SU-DHL-6 (cell line): ENCODE results near the gene FDXR.

Experiments used
- CTCF ChIP-seq: fragments of 200-600 bp; sonication (generic); IDR thresholded peaks from one replicate; pipeline ENCODE4 v1.5.1; 2017; ENCODE audit warnings: antibody characterized with exemption, mild to moderate bottlenecking, low read length, moderate library complexity; ENCODE audit not compliant: insufficient read depth, poor library complexity, severe bottlenecking
- EZH2phosphoT487 ChIP-seq: fragments of 200-600 bp; sonication (generic), shearing (Covaris generic); conservative IDR thresholded peaks from 2 replicates; pipeline ENCODE4 v1.6.1; 2018; ENCODE audit warnings: mild to moderate bottlenecking, antibody characterized with exemption, low read length, moderate library complexity, mixed read lengths

DNA sequence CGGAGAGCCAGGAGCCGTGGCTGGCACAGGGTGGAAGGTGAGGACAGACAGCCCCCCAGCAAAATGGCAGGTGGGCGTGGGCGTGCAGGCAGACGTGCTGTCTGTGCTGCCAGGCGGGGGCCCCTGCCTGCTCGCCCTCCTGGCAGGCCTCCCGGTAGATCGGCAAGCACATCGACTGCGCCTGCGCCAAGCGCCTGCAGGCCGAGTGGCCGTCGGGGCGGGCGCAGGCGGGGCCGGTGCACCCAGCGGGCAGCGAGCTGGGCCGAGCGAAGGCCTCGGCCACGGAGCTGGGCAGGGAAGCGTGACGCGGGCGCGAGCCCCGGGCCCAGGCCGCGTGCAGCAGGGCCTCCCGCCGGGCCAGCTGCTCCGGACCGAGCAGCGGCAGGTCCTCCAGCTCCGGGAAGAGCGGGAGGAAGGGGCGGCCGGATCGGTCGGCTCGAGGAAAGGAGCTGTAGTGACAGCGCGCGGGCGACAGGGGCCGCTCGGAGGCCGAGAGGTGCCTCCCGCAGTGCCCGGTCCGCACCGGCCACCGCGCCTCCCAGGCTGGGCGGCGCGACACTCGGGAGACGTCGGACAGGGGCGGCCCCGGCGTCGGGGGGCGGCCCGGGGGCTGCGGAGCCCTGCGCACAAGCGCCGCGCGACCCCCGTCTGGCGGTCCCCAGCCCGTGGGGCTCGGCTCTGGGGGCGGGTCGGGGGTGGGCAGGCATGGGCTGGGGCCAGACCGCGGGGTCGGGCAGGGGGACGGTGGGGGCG, 30.0 kb downstream of the FDXR start:
- no peak for TF ChIP-seq CTCF
- TF ChIP-seq EZH2phosphoT487 = no peak
